ENCODE data around the gene S100A8. TPM values are rescaled to one million over a fixed set of nuclear protein-coding genes. Genes with fewer than 3 reads are reported as not detected.

The S100A8 gene
- total RNA-seq, 4 donors from 2014 or later, result 2.4 to 118 (median 10.6) TPM

DNA sequence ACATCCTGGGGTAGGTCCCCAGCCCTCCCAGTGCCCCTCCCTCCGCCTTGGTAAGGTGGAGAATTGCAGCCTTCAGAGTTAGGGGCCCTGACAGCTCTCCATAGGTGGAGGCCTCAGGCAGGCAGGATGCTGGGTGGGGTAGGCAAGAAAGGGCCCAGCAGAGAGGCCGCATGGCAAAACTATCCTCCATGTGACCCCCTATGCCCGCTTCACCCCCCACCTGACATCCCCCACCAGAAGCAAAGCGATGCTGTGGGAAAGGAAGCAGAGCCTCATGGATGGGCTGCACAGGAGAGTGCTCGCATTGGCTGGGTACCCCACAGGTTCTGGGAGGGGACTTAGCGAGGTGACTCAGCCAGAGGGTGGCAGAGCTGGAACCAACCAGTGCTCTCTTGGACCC lies 31.6 kb downstream of the S100A8 start:
- 91 to 92% methylated on average over 6 of the region's 6 CpGs for WGBS, 2 donors
- Histone ChIP-seq H3K27ac (no peak overlapping the region), H3K4me1 (peaks cover 0 to 6% (median 0%) of the 10 kb centered on the region in 4 donors), H3K9me3 (no peaks in the 10 kb centered on the region), H3K4me3 (peak overlapping the region in 1 of 4 donors; percentile 9), H3K27me3 (no peaks in the 10 kb centered on the region), H3K36me3 (no peaks in the 10 kb centered on the region)
- no peak for DNase-seq (ENCODE audit: low spot score in 2 of 2)
- TF ChIP-seq POLR2A (IDR thresholded peaks at IDR 0.05), result no peak
- no peak for TF ChIP-seq EP300 (IDR thresholded peaks at IDR 0.05)
- TF ChIP-seq, protein P1, sequence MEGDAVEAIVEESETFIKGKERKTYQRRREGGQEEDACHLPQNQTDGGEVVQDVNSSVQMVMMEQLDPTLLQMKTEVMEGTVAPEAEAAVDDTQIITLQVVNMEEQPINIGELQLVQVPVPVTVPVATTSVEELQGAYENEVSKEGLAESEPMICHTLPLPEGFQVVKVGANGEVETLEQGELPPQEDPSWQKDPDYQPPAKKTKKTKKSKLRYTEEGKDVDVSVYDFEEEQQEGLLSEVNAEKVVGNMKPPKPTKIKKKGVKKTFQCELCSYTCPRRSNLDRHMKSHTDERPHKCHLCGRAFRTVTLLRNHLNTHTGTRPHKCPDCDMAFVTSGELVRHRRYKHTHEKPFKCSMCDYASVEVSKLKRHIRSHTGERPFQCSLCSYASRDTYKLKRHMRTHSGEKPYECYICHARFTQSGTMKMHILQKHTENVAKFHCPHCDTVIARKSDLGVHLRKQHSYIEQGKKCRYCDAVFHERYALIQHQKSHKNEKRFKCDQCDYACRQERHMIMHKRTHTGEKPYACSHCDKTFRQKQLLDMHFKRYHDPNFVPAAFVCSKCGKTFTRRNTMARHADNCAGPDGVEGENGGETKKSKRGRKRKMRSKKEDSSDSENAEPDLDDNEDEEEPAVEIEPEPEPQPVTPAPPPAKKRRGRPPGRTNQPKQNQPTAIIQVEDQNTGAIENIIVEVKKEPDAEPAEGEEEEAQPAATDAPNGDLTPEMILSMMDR (IDR thresholded peaks at IDR 0.05), result no peak

DNA sequence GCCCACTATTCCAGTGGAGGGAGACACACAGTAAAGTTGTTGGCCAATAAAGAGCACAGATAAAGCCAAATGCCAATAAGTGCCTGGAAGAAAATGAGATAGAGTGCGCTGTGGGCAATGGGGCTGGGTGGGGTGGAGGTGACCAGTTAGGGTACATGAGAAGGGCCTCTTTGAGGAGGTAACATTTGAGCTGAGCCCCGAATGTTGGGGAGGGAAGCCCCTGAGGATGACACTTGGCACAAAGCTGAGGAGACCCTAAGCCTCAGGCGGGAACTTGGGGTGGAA lies 32.2 kb downstream of the S100A8 start:
- Histone ChIP-seq H3K4me1 (peaks cover 0 to 6% (median 0%) of the 10 kb centered on the region in 4 donors), H3K9me3 (no peaks in the 10 kb centered on the region), H3K4me3 (peak overlapping the region in 1 of 4 donors; percentile 9), H3K27ac (no peak overlapping the region), H3K36me3 (no peaks in the 10 kb centered on the region), H3K27me3 (no peaks in the 10 kb centered on the region)
- TF ChIP-seq POLR2A (IDR thresholded peaks at IDR 0.05) (no peak), EP300 (IDR thresholded peaks at IDR 0.05) (no peak)
- TF ChIP-seq, protein P1 (IDR thresholded peaks at IDR 0.05), result no peak
- 84 to 88% methylated on average over 3 of the region's 3 CpGs for WGBS, 2 donors
- DNase-seq (ENCODE audit: low spot score in 2 of 2), result no peak

DNA sequence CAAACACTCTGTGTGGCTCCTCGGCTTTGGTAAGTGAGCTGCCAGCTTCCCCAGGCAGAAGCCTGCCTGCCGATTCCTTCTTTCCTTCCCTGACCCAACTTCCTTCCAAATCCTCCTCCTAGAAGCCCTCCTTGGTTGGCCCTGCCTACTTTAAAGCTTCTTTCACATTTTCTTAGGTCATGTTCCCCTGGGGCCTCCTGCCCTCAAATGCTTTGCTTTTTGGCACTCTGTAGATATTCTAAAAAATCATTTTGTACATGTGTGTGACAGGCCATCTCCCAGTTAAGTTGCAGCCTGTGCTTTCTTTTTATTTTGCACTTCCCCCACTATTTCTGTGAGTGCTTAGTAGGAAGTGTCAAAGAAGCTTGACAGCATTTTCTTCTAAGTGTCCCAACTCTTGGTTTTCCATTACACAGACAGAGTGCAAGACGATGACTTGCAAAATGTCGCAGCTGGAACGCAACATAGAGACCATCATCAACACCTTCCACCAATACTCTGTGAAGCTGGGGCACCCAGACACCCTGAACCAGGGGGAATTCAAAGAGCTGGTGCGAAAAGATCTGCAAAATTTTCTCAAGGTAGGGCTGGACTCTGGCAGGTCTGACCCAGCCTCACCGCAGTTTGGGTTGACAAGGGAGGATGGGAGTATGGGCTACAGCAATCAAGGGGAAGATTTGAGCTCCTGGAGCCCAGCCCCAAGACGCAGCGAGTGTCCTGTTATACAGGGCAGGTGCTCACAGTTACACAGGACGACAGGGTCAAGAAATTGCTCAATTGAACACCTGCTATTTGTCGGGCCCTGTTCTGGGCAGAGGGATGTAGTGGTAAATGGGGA lies 32.8 kb downstream of the S100A8 start, which contains the start of gene S100A9:
S100A9 (plus strand) TSS at position 2 of the 838 bp plus-strand sequence; CDS start at position 432, 430 bp downstream.
- Histone ChIP-seq H3K27ac (peak within 1 kb of the TSS in 2 of 4 donors; percentile 11), H3K4me3 (peak within 1 kb of the TSS in 1 of 4 donors; percentile 9), H3K9me3 (no peaks in the 10 kb centered on the region), H3K36me3 (no peaks in the 10 kb centered on the region), H3K27me3 (no peaks in the 10 kb centered on the region), H3K4me1 (peaks cover 0 to 6% (median 0%) of the 10 kb centered on the region in 4 donors)
- WGBS, 2 donors, result 77 to 78% methylated on average over 11 of the region's 11 CpGs
- DNase-seq (ENCODE audit: low spot score in 2 of 2), result no peak
- TF ChIP-seq, protein P1 (IDR thresholded peaks at IDR 0.05), result no peak
- TF ChIP-seq EP300 (IDR thresholded peaks at IDR 0.05) (no peak), POLR2A (IDR thresholded peaks at IDR 0.05) (no peak)

DNA sequence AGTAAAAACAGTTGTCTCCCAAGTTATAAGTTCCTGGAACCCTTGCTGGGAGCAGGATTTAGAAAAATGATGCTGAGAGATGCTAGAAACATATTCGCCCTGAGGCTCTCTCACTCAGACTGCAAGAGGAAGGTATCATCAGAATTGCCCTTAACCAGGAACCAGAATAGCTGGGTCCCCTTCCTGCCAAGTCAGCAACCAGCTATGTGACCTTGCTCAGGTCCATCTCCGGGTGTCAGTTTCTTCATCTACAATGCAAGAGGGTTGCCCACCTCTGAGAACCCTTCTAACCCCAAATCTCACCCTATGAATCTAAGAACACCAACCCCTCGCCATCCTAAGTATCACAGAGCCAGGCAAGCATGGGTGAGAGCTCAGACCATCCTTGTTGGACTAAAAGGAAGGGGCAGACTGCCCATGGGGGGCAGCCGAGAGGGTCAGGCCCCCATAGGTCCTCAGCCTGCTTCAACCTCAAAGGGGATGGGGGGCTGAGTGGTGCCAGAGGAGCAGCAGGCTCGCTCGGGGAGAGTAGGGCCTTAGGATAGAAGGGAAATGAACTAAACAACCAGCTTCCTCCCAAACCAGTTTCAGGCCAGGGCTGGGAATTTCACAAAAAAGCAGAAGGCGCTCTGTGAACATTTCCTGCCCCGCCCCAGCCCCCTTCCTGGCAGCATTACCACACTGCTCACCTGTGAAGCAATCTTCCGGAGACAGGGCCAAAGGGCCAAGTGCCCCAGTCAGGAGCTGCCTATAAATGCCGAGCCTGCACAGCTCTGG lies 33.6 kb downstream of the S100A8 start:
- 63% methylated on average over 10 of the region's 10 CpGs for WGBS, 2 donors
- DNase-seq (ENCODE audit: low spot score in 2 of 2), result peak in 1 of 2 donors; percentile 46
- no peak overlapping the region for H3K4me3 ChIP-seq
- H3K36me3 ChIP-seq, result no peaks in the 10 kb centered on the region
- H3K9me3 ChIP-seq, result no peaks in the 10 kb centered on the region
- TF ChIP-seq POLR2A (IDR thresholded peaks at IDR 0.05) (no peak), EP300 (IDR thresholded peaks at IDR 0.05) (peak in 1 of 2 donors; percentile 60)
- H3K27ac ChIP-seq, result peak overlapping the region in 1 of 4 donors; percentile 11
- peaks cover 0 to under 1% of the 10 kb centered on the region in 2 donors for H3K27me3 ChIP-seq
- H3K4me1 ChIP-seq, result peaks cover 0 to 6% (median 0%) of the 10 kb centered on the region in 4 donors

DNA sequence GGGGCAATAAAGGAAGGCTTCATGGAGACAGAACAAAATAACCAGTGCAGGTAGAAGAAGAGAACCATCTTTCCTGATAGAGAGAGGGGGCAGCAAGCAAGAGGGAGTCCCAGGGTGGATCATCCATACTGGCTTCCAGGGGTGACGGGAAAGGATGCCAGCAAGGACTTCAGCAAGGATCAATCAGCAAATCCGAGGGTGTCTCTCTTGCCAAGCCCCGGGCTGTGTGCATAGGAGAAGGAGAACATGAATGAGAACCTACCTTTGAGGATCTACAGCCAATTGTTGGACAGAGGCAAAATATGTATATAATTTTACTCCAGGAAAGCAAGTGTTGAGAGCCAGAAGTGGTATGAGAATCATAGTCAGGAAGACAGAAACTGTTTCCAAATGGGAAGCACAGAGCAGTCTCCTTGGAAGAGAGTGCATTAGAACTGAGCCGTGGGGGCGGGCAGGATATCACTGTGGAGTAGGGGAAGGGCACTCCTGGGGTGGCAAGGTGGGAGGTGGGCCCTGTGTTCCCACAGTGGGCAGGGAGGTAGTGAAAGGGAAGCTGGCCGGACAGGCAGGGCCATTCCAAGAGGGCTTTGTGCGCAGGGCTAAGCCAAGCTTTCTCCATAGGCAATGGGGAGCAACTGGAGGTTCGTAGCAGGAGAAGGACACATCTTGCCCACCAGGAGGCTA lies 34.3 kb downstream of the S100A8 start:
- no peak for DNase-seq (ENCODE audit: low spot score in 2 of 2)
- Histone ChIP-seq H3K27ac (no peak overlapping the region), H3K4me3 (no peak overlapping the region), H3K9me3 (no peaks in the 10 kb centered on the region), H3K27me3 (peaks cover 0 to 8% of the 10 kb centered on the region in 2 donors), H3K4me1 (peaks cover 0 to 6% (median 0%) of the 10 kb centered on the region in 4 donors), H3K36me3 (no peaks in the 10 kb centered on the region)
- WGBS, 2 donors, result 79 to 83% methylated on average over 8 of the region's 8 CpGs
- TF ChIP-seq EP300 (IDR thresholded peaks at IDR 0.05) (no peak), POLR2A (IDR thresholded peaks at IDR 0.05) (no peak)
- TF ChIP-seq, protein P1 (IDR thresholded peaks at IDR 0.05), result no peak
